ENCODE results near the gene ALG14.

ALG14 gene

DNA sequence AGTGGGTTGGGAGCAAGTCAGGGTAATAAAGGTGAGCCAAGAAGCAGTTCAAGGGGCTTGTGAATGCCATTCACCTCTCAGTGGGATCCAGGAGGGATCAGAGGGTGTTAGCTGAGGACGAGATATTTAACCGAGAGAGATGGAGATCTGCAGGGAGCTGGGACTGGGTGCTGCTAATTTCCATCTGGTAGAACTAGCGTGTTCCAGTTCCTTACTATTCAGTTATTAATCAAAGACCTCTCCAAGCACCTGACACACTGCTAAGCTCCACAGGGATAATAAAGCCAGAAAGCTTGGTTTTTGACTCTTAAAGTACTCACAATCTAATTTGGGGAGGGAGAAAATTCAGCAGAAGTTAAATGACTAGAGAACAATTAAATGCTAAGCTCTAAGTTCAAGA is 57.7 kb downstream of the ALG14 start:
- no peak overlapping the region for H3K27ac ChIP-seq (ENCODE audit: low read depth in 2 of 2, low read length in 2 of 2)
- H3K9me3 ChIP-seq (ENCODE audit: control insufficient read depth in 2 of 2, low read length in 2 of 2) = no peaks in the 10 kb centered on the region

DNA sequence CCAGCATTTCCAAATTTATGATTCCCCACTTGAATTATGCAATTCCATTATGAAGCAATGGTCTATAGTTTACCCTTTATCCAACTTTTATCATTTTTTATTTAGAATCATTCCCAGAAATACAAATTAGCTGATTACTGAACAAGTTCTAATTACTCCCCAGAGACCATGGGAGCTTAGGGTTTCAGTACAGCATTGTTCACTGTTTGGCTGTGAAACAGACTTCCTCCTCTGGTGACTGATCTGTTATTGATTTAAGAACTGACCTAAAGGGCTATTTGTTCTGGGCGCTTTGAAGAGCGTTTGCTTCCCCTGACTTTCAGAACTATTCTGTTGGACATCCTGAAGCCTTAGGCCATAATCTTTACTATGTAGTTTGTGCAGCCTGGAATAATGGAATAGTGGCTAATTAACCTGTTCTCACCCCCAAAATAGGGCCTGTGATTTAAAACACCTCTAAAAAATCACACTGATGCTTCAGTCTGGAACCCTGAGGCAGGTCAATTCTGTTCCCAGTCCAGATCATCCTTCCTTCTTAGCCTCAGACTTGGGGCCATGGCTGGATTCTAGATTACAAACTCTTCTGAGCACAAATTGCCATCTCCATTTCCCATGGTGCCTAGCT is 58.7 kb downstream of the ALG14 start:
- Histone ChIP-seq H3K4me1 (ENCODE audit: control insufficient read depth in 2 of 2, insufficient read depth in 2 of 2, low read length in 2 of 2) (peaks cover 6 to 8% of the 10 kb centered on the region in 2 donors), H3K27me3 (ENCODE audit: control insufficient read depth in 2 of 2, insufficient read depth in 2 of 2, low read length in 2 of 2) (no peaks in the 10 kb centered on the region), H3K9ac (ENCODE audit: low read depth in 1 of 2, low read length in 2 of 2) (no peak overlapping the region), H3K4me3 (ENCODE audit: low read length in 2 of 2) (no peak overlapping the region), H3K9me3 (ENCODE audit: control insufficient read depth in 2 of 2, low read length in 2 of 2) (no peaks in the 10 kb centered on the region), H3K36me3 (ENCODE audit: control insufficient read depth in 2 of 2, insufficient read depth in 2 of 2, low read length in 2 of 2) (no peaks in the 10 kb centered on the region), H3K27ac (ENCODE audit: low read depth in 2 of 2, low read length in 2 of 2) (no peak overlapping the region)

More for the DNA sequence above, 57.7 kb downstream of the ALG14 start:
- H3K27me3 ChIP-seq (ENCODE audit: control insufficient read depth in 2 of 2, insufficient read depth in 2 of 2, low read length in 2 of 2) = no peaks in the 10 kb centered on the region
- H3K4me1 ChIP-seq (ENCODE audit: control insufficient read depth in 2 of 2, insufficient read depth in 2 of 2, low read length in 2 of 2) = peaks cover 6 to 8% of the 10 kb centered on the region in 2 donors
- H3K36me3 ChIP-seq (ENCODE audit: control insufficient read depth in 2 of 2, insufficient read depth in 2 of 2, low read length in 2 of 2) = no peaks in the 10 kb centered on the region
- no peak overlapping the region for H3K9ac ChIP-seq (ENCODE audit: low read depth in 1 of 2, low read length in 2 of 2)
- H3K4me3 ChIP-seq (ENCODE audit: low read length in 2 of 2) = no peak overlapping the region

- Histone ChIP-seq H3K27ac (ENCODE audit: low read depth in 2 of 2, low read length in 2 of 2) (no peak overlapping the region), H3K36me3 (ENCODE audit: control insufficient read depth in 2 of 2, insufficient read depth in 2 of 2, low read length in 2 of 2) (no peaks in the 10 kb centered on the region), H3K4me1 (ENCODE audit: control insufficient read depth in 2 of 2, insufficient read depth in 2 of 2, low read length in 2 of 2) (no peaks in the 10 kb centered on the region), H3K9ac (ENCODE audit: low read depth in 1 of 2, low read length in 2 of 2) (no peak overlapping the region), H3K4me3 (ENCODE audit: low read length in 2 of 2) (no peak overlapping the region), H3K27me3 (ENCODE audit: control insufficient read depth in 2 of 2, insufficient read depth in 2 of 2, low read length in 2 of 2) (no peaks in the 10 kb centered on the region), H3K9me3 (ENCODE audit: control insufficient read depth in 2 of 2, low read length in 2 of 2) (no peaks in the 10 kb centered on the region)
Observed at GRCh38 chr1:95012389-95012788, 60.4 kb downstream of the ALG14 start.

DNA sequence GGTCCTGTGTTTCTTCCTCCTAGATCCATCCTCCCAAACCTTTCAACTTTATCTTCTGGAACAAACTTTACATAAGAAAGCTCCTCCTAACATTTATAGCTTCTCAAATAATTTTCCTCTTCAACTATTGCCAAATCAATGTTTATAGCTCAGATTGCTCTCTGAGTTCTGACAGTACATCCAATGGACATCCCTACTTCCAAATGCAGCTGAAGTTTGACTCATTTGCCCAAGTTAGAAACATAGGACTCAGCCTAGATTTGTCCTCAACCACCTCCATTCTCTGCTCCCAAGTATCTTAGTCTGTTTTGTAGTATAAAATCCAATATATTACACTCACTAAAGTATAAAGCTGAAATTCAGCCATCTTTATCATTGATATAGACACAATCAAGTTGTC is 62.6 kb downstream of the ALG14 start:
- H3K4me1 ChIP-seq (ENCODE audit: control insufficient read depth in 2 of 2, insufficient read depth in 2 of 2, low read length in 2 of 2) = no peaks in the 10 kb centered on the region
- H3K27me3 ChIP-seq (ENCODE audit: control insufficient read depth in 2 of 2, insufficient read depth in 2 of 2, low read length in 2 of 2) = no peaks in the 10 kb centered on the region
- no peak overlapping the region for H3K9ac ChIP-seq (ENCODE audit: low read depth in 1 of 2, low read length in 2 of 2)
- no peak overlapping the region for H3K4me3 ChIP-seq (ENCODE audit: low read length in 2 of 2)
- no peak overlapping the region for H3K27ac ChIP-seq (ENCODE audit: low read depth in 2 of 2, low read length in 2 of 2)
- no peaks in the 10 kb centered on the region for H3K36me3 ChIP-seq (ENCODE audit: control insufficient read depth in 2 of 2, insufficient read depth in 2 of 2, low read length in 2 of 2)
- no peaks in the 10 kb centered on the region for H3K9me3 ChIP-seq (ENCODE audit: control insufficient read depth in 2 of 2, low read length in 2 of 2)

DNA sequence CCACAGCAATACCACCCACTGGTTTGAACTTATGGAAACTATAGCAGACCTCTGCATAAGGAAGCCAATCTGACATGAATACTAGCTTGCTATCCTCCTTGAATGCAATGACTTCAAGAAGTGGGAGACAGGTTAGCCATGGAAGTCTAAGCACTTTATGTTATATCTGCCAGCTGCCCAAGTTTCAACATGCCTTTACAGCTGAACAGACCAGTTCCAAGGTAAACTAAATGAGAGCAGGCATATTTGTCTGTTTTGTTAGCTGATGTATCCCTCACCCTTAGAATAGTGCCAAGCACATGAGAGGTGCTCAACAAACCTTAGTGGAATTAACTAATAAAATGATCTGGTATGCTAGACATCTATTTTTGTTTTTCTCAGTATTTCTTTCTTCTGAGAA is 65.1 kb downstream of the ALG14 start:
- H3K27ac ChIP-seq (ENCODE audit: low read depth in 2 of 2, low read length in 2 of 2) = no peak overlapping the region
- peaks cover 2 to 8% of the 10 kb centered on the region in 2 donors for H3K4me1 ChIP-seq (ENCODE audit: control insufficient read depth in 2 of 2, insufficient read depth in 2 of 2, low read length in 2 of 2)
- H3K9me3 ChIP-seq (ENCODE audit: control insufficient read depth in 2 of 2, low read length in 2 of 2) = no peaks in the 10 kb centered on the region
- H3K9ac ChIP-seq (ENCODE audit: low read depth in 1 of 2, low read length in 2 of 2) = no peak overlapping the region
- H3K4me3 ChIP-seq (ENCODE audit: low read length in 2 of 2) = no peak overlapping the region
- no peaks in the 10 kb centered on the region for H3K27me3 ChIP-seq (ENCODE audit: control insufficient read depth in 2 of 2, insufficient read depth in 2 of 2, low read length in 2 of 2)
- no peaks in the 10 kb centered on the region for H3K36me3 ChIP-seq (ENCODE audit: control insufficient read depth in 2 of 2, insufficient read depth in 2 of 2, low read length in 2 of 2)

GRCh38 chr1:95006681-95007080 is 66.1 kb downstream of the ALG14 start:
- no peaks in the 10 kb centered on the region for H3K27me3 ChIP-seq (ENCODE audit: control insufficient read depth in 2 of 2, insufficient read depth in 2 of 2, low read length in 2 of 2)
- no peak overlapping the region for H3K9ac ChIP-seq (ENCODE audit: low read depth in 1 of 2, low read length in 2 of 2)
- no peaks in the 10 kb centered on the region for H3K36me3 ChIP-seq (ENCODE audit: control insufficient read depth in 2 of 2, insufficient read depth in 2 of 2, low read length in 2 of 2)
- H3K27ac ChIP-seq (ENCODE audit: low read depth in 2 of 2, low read length in 2 of 2) = no peak overlapping the region
- no peaks in the 10 kb centered on the region for H3K9me3 ChIP-seq (ENCODE audit: control insufficient read depth in 2 of 2, low read length in 2 of 2)
- no peak overlapping the region for H3K4me3 ChIP-seq (ENCODE audit: low read length in 2 of 2)
- peaks cover 2 to 12% of the 10 kb centered on the region in 2 donors for H3K4me1 ChIP-seq (ENCODE audit: control insufficient read depth in 2 of 2, insufficient read depth in 2 of 2, low read length in 2 of 2)

GRCh38 chr1:95005584-95005983 is 67.2 kb downstream of the ALG14 start:
- Histone ChIP-seq H3K4me1 (ENCODE audit: control insufficient read depth in 2 of 2, insufficient read depth in 2 of 2, low read length in 2 of 2) (peaks cover 2 to 12% of the 10 kb centered on the region in 2 donors), H3K27ac (ENCODE audit: low read depth in 2 of 2, low read length in 2 of 2) (no peak overlapping the region), H3K36me3 (ENCODE audit: control insufficient read depth in 2 of 2, insufficient read depth in 2 of 2, low read length in 2 of 2) (no peaks in the 10 kb centered on the region), H3K9ac (ENCODE audit: low read depth in 1 of 2, low read length in 2 of 2) (no peak overlapping the region), H3K9me3 (ENCODE audit: control insufficient read depth in 2 of 2, low read length in 2 of 2) (no peaks in the 10 kb centered on the region), H3K4me3 (ENCODE audit: low read length in 2 of 2) (no peak overlapping the region), H3K27me3 (ENCODE audit: control insufficient read depth in 2 of 2, insufficient read depth in 2 of 2, low read length in 2 of 2) (no peaks in the 10 kb centered on the region)

GRCh38 chr1:95004013-95004412 is 68.7 kb downstream of the ALG14 start:
- no peak overlapping the region for H3K4me3 ChIP-seq (ENCODE audit: low read length in 2 of 2)
- no peak overlapping the region for H3K9ac ChIP-seq (ENCODE audit: low read depth in 1 of 2, low read length in 2 of 2)
- H3K4me1 ChIP-seq (ENCODE audit: control insufficient read depth in 2 of 2, insufficient read depth in 2 of 2, low read length in 2 of 2) = peaks cover 2 to 12% of the 10 kb centered on the region in 2 donors
- H3K36me3 ChIP-seq (ENCODE audit: control insufficient read depth in 2 of 2, insufficient read depth in 2 of 2, low read length in 2 of 2) = no peaks in the 10 kb centered on the region
- no peaks in the 10 kb centered on the region for H3K9me3 ChIP-seq (ENCODE audit: control insufficient read depth in 2 of 2, low read length in 2 of 2)
- no peaks in the 10 kb centered on the region for H3K27me3 ChIP-seq (ENCODE audit: control insufficient read depth in 2 of 2, insufficient read depth in 2 of 2, low read length in 2 of 2)
- H3K27ac ChIP-seq (ENCODE audit: low read depth in 2 of 2, low read length in 2 of 2) = no peak overlapping the region

- Histone ChIP-seq H3K4me1 (ENCODE audit: control insufficient read depth in 2 of 2, insufficient read depth in 2 of 2, low read length in 2 of 2) (peaks cover 2 to 12% of the 10 kb centered on the region in 2 donors), H3K9me3 (ENCODE audit: control insufficient read depth in 2 of 2, low read length in 2 of 2) (no peaks in the 10 kb centered on the region), H3K4me3 (ENCODE audit: low read length in 2 of 2) (no peak overlapping the region), H3K9ac (ENCODE audit: low read depth in 1 of 2, low read length in 2 of 2) (no peak overlapping the region), H3K27ac (ENCODE audit: low read depth in 2 of 2, low read length in 2 of 2) (no peak overlapping the region), H3K36me3 (ENCODE audit: control insufficient read depth in 2 of 2, insufficient read depth in 2 of 2, low read length in 2 of 2) (no peaks in the 10 kb centered on the region), H3K27me3 (ENCODE audit: control insufficient read depth in 2 of 2, insufficient read depth in 2 of 2, low read length in 2 of 2) (no peaks in the 10 kb centered on the region)
Observed at GRCh38 chr1:95003433-95003738, 69.4 kb downstream of the ALG14 start.

- no peaks in the 10 kb centered on the region for H3K36me3 ChIP-seq (ENCODE audit: control insufficient read depth in 2 of 2, insufficient read depth in 2 of 2, low read length in 2 of 2)
- no peak overlapping the region for H3K4me3 ChIP-seq (ENCODE audit: low read length in 2 of 2)
- H3K9me3 ChIP-seq (ENCODE audit: control insufficient read depth in 2 of 2, low read length in 2 of 2) = no peaks in the 10 kb centered on the region
- H3K4me1 ChIP-seq (ENCODE audit: control insufficient read depth in 2 of 2, insufficient read depth in 2 of 2, low read length in 2 of 2) = peaks cover 2 to 12% of the 10 kb centered on the region in 2 donors
- H3K27me3 ChIP-seq (ENCODE audit: control insufficient read depth in 2 of 2, insufficient read depth in 2 of 2, low read length in 2 of 2) = no peaks in the 10 kb centered on the region
- H3K27ac ChIP-seq (ENCODE audit: low read depth in 2 of 2, low read length in 2 of 2) = peak overlapping the region in 1 of 2 donors; percentile 38
- no peak overlapping the region for H3K9ac ChIP-seq (ENCODE audit: low read depth in 1 of 2, low read length in 2 of 2)
Observed at GRCh38 chr1:95002540-95003432, 70.0 kb downstream of the ALG14 start.
